Neural cell (in vitro differentiated cells): Measurements from ENCODE around the gene KLRC3. TPM values are rescaled to one million over a fixed set of nuclear protein-coding genes. Genes with fewer than 3 reads are reported as not detected.

Experiments
- H2AFZ ChIP-seq: fragments of 200-600, 300-800 bp; sonication (generic), shearing (Covaris generic); 2 replicates; pipeline ENCODE4 v1.6.0; 2014; ENCODE audit warnings: low read depth, mild to moderate bottlenecking, antibody characterized with exemption, low read length, moderate library complexity
- H3F3A ChIP-seq: fragments of 200-600 bp; shearing (Covaris generic); 2 replicates; pipeline ENCODE4 v1.6.1; 2016; ENCODE audit warnings: mild to moderate bottlenecking, moderate library complexity, mixed read lengths, antibody characterized with exemption, low read length; ENCODE audit not compliant: insufficient read depth, poor library complexity, severe bottlenecking
- H3K27ac ChIP-seq: fragments of 200-600, 300-800 bp; sonication (generic), shearing (Covaris generic); 2 replicates; pipeline ENCODE4 v1.5.1; 2014; ENCODE audit warnings: mild to moderate bottlenecking, low read length, moderate library complexity
- H3K27me3 ChIP-seq: fragments of 300-800, 200-600 bp; sonication (generic), shearing (Covaris generic); 2 replicates; pipeline ENCODE4 v1.6.0; 2014; ENCODE audit warnings: mild to moderate bottlenecking, low read depth, low read length, moderate library complexity; ENCODE audit not compliant: insufficient read depth
- H3K36me3 ChIP-seq: fragments of 300-800, 200-600 bp; sonication (generic), shearing (Covaris generic); 2 replicates; pipeline ENCODE4 v1.5.1; 2014; ENCODE audit warnings: mild to moderate bottlenecking, antibody characterized with exemption, low read length, moderate library complexity; ENCODE audit not compliant: insufficient read depth
- H3K4me2 ChIP-seq: fragments of 300-800, 200-600 bp; sonication (generic), shearing (Covaris generic); 2 replicates; pipeline ENCODE4 v1.6.0; 2014; ENCODE audit warnings: mild to moderate bottlenecking, low read length
- H3K4me3 ChIP-seq: fragments of 300-800, 200-600 bp; sonication (generic), shearing (Covaris generic); 2 replicates; pipeline ENCODE4 v1.5.1; 2014; ENCODE audit warnings: mild to moderate bottlenecking, low read length, moderate library complexity
- H3K79me2 ChIP-seq: fragments of 200-600 bp; shearing (Covaris generic); replicated peaks from 2 replicates; pipeline ENCODE4 v1.6.0; 2014; ENCODE audit warnings: mild to moderate bottlenecking, low read length, moderate library complexity; ENCODE audit not compliant: insufficient read depth
- H3K9ac ChIP-seq: fragments of 300-800, 200-600 bp; sonication (generic), shearing (Covaris generic); 2 replicates; pipeline ENCODE4 v1.6.1; 2016; ENCODE audit warnings: mild to moderate bottlenecking, low read length, mixed read lengths
- H3K9me2 ChIP-seq: fragments of 200-600 bp; shearing (Covaris generic); 2 replicates; pipeline ENCODE4 v1.6.1; 2016; ENCODE audit warnings: mild to moderate bottlenecking, low read length, mixed read lengths; ENCODE audit not compliant: insufficient read depth
- H3K9me3 ChIP-seq: fragments of 200-600, 300-800 bp; sonication (generic), shearing (Covaris generic); 2 replicates; pipeline ENCODE4 v1.6.1; 2016; ENCODE audit warnings: mild to moderate bottlenecking, mixed run types, low read length, moderate library complexity, mixed read lengths
- H4K20me1 ChIP-seq: fragments of 200-600 bp; shearing (Covaris generic); 2 replicates; pipeline ENCODE4 v1.6.1; 2016; ENCODE audit warnings: mild to moderate bottlenecking, mixed run types; ENCODE audit not compliant: insufficient read depth
- CTCF ChIP-seq: fragments of 450-650 bp; IDR thresholded peaks from 2 replicates; pipeline ENCODE4 v1.5.1; 2014; ENCODE audit warnings: antibody characterized with exemption, mild to moderate bottlenecking, moderate library complexity; ENCODE audit not compliant: poor library complexity, severe bottlenecking
- EP300 ChIP-seq: fragments of 450-650 bp; conservative IDR thresholded peaks from 2 replicates; pipeline ENCODE4 v1.6.1; 2014; ENCODE audit warnings: antibody characterized with exemption, mild to moderate bottlenecking, moderate library complexity; ENCODE audit not compliant: poor library complexity, severe bottlenecking
- EZH2 ChIP-seq: fragments of 200-600, 300-800 bp; shearing (Covaris generic), sonication (generic); IDR thresholded peaks from 2 replicates; pipeline ENCODE4 v1.6.1; 2014; ENCODE audit warnings: antibody characterized with exemption, low read length, borderline replicate concordance, mild to moderate bottlenecking; ENCODE audit not compliant: insufficient read depth, poor library complexity, severe bottlenecking
- MXI1 ChIP-seq: fragments of 450-650 bp; conservative IDR thresholded peaks from 2 replicates; pipeline ENCODE4 v1.6.1; 2014; ENCODE audit warnings: antibody characterized with exemption, mild to moderate bottlenecking; ENCODE audit not compliant: poor library complexity, severe bottlenecking
- POLR2AphosphoS5 ChIP-seq: IDR thresholded peaks from 2 replicates; pipeline ENCODE4 v1.6.1; 2012
- RAD21 ChIP-seq: fragments of 450-650 bp; conservative IDR thresholded peaks from 2 replicates; pipeline ENCODE4 v1.6.1; 2014; ENCODE audit warnings: antibody characterized with exemption, mild to moderate bottlenecking, moderate library complexity
- REST ChIP-seq: IDR thresholded peaks from 2 replicates; pipeline ENCODE4 v1.6.1; 2012; ENCODE audit warnings: borderline replicate concordance
- SMC3 ChIP-seq: fragments of 450-650 bp; conservative IDR thresholded peaks from 2 replicates; pipeline ENCODE4 v1.6.1; 2014; ENCODE audit warnings: antibody characterized with exemption, mild to moderate bottlenecking, moderate library complexity; ENCODE audit not compliant: poor library complexity
- TAF1 ChIP-seq: IDR thresholded peaks from 2 replicates; pipeline ENCODE4 v1.6.1; 2012; ENCODE audit warnings: low read depth
- polyA plus RNA-seq: library from polyadenylated mRNA; depleted of rRNA; stranded (reverse); fragments of >200 nt; gene quantifications from 2 replicates; pipeline ENCODE4 v1.2.3, GENCODE V29; 2014

KLRC3 gene
- polyA plus RNA-seq, 1 donor from 2014 or later = 3.7 TPM

- H3K4me3 ChIP-seq = no peak overlapping the region
- H3F3A ChIP-seq = no peaks in the 10 kb centered on the region
- no peak overlapping the region for H3K27ac ChIP-seq
- H3K9me2 ChIP-seq = no peaks in the 10 kb centered on the region
- H3K9ac ChIP-seq = no peak overlapping the region
- H3K9me3 ChIP-seq = peaks cover under 1% of the 10 kb centered on the region
- TF ChIP-seq EZH2 (no peak), TAF1 (no peak), CTCF (no peak), POLR2AphosphoS5 (no peak), MXI1 (no peak), EP300 (no peak), SMC3 (no peak), REST (no peak), RAD21 (no peak)
- no peaks in the 10 kb centered on the region for H4K20me1 ChIP-seq
- H3K27me3 ChIP-seq = no peaks in the 10 kb centered on the region
- no peaks in the 10 kb centered on the region for H3K36me3 ChIP-seq
- no peak overlapping the region for H2AFZ ChIP-seq
- H3K4me2 ChIP-seq = no peak overlapping the region
- H3K79me2 ChIP-seq = no peaks in the 10 kb centered on the region
Observed at GRCh38 chr12:10405294-10405693, 15.1 kb downstream of the KLRC3 start.

GRCh38 chr12:10404798-10405197 is 15.6 kb downstream of the KLRC3 start:
- H3K79me2 ChIP-seq = no peaks in the 10 kb centered on the region
- no peak overlapping the region for H3K4me2 ChIP-seq
- H3F3A ChIP-seq = no peaks in the 10 kb centered on the region
- peaks cover 2% of the 10 kb centered on the region for H3K9me3 ChIP-seq
- no peaks in the 10 kb centered on the region for H3K27me3 ChIP-seq
- no peak overlapping the region for H3K27ac ChIP-seq
- no peak overlapping the region for H3K9ac ChIP-seq
- H3K9me2 ChIP-seq = no peaks in the 10 kb centered on the region
- H4K20me1 ChIP-seq = no peaks in the 10 kb centered on the region
- H3K4me3 ChIP-seq = no peak overlapping the region
- H2AFZ ChIP-seq = no peak overlapping the region
- TF ChIP-seq EP300 (no peak), REST (no peak), SMC3 (no peak), TAF1 (no peak), RAD21 (no peak), CTCF (no peak), POLR2AphosphoS5 (no peak), EZH2 (no peak), MXI1 (no peak)
- no peaks in the 10 kb centered on the region for H3K36me3 ChIP-seq
